Kidney epithelial cell (primary cell): ENCODE measurements around the gene CCNQ. TPM values are rescaled to one million over a fixed set of nuclear protein-coding genes. Genes with fewer than 3 reads are reported as not detected.

Experiments used
- DNase-seq: peaks from one replicate; pipeline ENCODE4 v3.0.0-alpha.2; 2010; ENCODE audit warnings: low read depth
- H3K27me3 ChIP-seq: 2 replicates; pipeline ENCODE4 v1.6.0; 2011; ENCODE audit warnings: low read length; ENCODE audit not compliant: control insufficient read depth, insufficient read depth
- H3K36me3 ChIP-seq: 2 replicates; pipeline ENCODE4 v1.5.1; 2011; ENCODE audit warnings: low read length; ENCODE audit not compliant: control insufficient read depth, insufficient read depth
- H3K4me3 ChIP-seq: 2 replicates; pipeline ENCODE4 v1.5.1; 2011; ENCODE audit warnings: low read depth, mild to moderate bottlenecking, control low read depth, low read length
- CTCF ChIP-seq: IDR thresholded peaks from 2 replicates; pipeline ENCODE4 v1.5.1; 2011; ENCODE audit warnings: mild to moderate bottlenecking, moderate library complexity, low read length, control low read depth, inconsistent platforms; ENCODE audit not compliant: insufficient read depth, poor library complexity, severe bottlenecking
- total RNA-seq: library from RNA; depleted of rRNA; stranded (reverse); fragments of >200 nt; gene quantifications from 2 replicates; pipeline ENCODE4 v1.2.3, GENCODE V29; 2015

CCNQ gene
- total RNA-seq, 1 donor from 2014 or later: 29.3 TPM

- no peak for DNase-seq
- Histone ChIP-seq H3K27me3 (peaks cover 23% of the 10 kb centered on the region), H3K4me3 (no peak overlapping the region), H3K36me3 (no peaks in the 10 kb centered on the region)
- TF ChIP-seq CTCF: no peak
Measured at GRCh38 chrX:153628665-153629064, 29.7 kb upstream of the CCNQ start.

GRCh38 chrX:153628129-153628528 is 29.2 kb upstream of the CCNQ start:
- no peak for DNase-seq
- TF ChIP-seq CTCF: no peak
- Histone ChIP-seq H3K27me3 (peaks cover 28% of the 10 kb centered on the region), H3K4me3 (no peak overlapping the region), H3K36me3 (no peaks in the 10 kb centered on the region)

GRCh38 chrX:153627675-153628111 is 28.8 kb upstream of the CCNQ start:
- no peaks in the 10 kb centered on the region for H3K36me3 ChIP-seq

GRCh38 chrX:153626863-153627674 is 28.1 kb upstream of the CCNQ start:
- peaks cover 32% of the 10 kb centered on the region for H3K27me3 ChIP-seq
- H3K36me3 ChIP-seq: no peaks in the 10 kb centered on the region
- DNase-seq: no peak
- TF ChIP-seq CTCF: no peak
- no peak overlapping the region for H3K4me3 ChIP-seq

More at GRCh38 chrX:153627675-153628111, 28.8 kb upstream of the CCNQ start:
- no peak overlapping the region for H3K4me3 ChIP-seq
- H3K27me3 ChIP-seq: peaks cover 32% of the 10 kb centered on the region
- TF ChIP-seq CTCF: no peak
- no peak for DNase-seq

GRCh38 chrX:153626025-153626633 is 27.2 kb upstream of the CCNQ start:
- TF ChIP-seq CTCF: no peak
- Histone ChIP-seq H3K4me3 (no peak overlapping the region), H3K27me3 (peaks cover 34% of the 10 kb centered on the region), H3K36me3 (no peaks in the 10 kb centered on the region)
- DNase-seq: no peak
